Activated CD8-positive, alpha-beta T cell treated with anti-CD3 and anti-CD28 coated beads for 36 hours (primary cell): Measurements from ENCODE around the gene MRPS6. TPM values are rescaled to one million over a fixed set of nuclear protein-coding genes. Genes with fewer than 3 reads are reported as not detected.

ENCODE experiments used
- ATAC-seq: fragments of 200-7000 bp; cut with Tn5 transposase; one replicate; pipeline ENCODE4 v1.10.0; 2021; ENCODE audit warnings: mild to moderate bottlenecking, moderate library complexity
- CTCF ChIA-PET: fragments of 350-600 bp; sonication (Branson Sonifier 250); formaldehyde crosslinking; loops from one replicate; lab custom pipeline; 2021; ENCODE audit warnings: antibody characterized with exemption; lab: Charles Lee
- POLR2A ChIA-PET: fragments of 350-600 bp; sonication (Branson Sonifier 250); formaldehyde crosslinking; loops from one replicate; lab custom pipeline; 2021; ENCODE audit warnings: antibody characterized with exemption; lab: Charles Lee
- DNase-seq: peaks from one replicate; pipeline ENCODE4 v3.0.0-alpha.2; 2020
- H3K27ac Mint-ChIP-seq: one replicate; pipeline ENCODE4 v1.8.0; 2021; ENCODE audit warnings: mild to moderate bottlenecking, mixed read lengths
- H3K27me3 Mint-ChIP-seq: one replicate; pipeline ENCODE4 v1.8.0; 2021; ENCODE audit warnings: mixed read lengths
- H3K36me3 Mint-ChIP-seq: one replicate; pipeline ENCODE4 v1.8.0; 2021; ENCODE audit warnings: low read depth, mixed read lengths
- H3K4me1 Mint-ChIP-seq: one replicate; pipeline ENCODE4 v1.8.0; 2021; ENCODE audit warnings: low read depth, mixed read lengths
- H3K4me3 Mint-ChIP-seq: one replicate; pipeline ENCODE4 v1.8.0; 2021; ENCODE audit warnings: mild to moderate bottlenecking, moderate library complexity, mixed read lengths
- H3K9me3 Mint-ChIP-seq: one replicate; pipeline ENCODE4 v1.8.0; 2021; ENCODE audit warnings: mixed read lengths
- intact Hi-C: fragments of 100-400 bp; cut with micrococcal nuclease; formaldehyde crosslinking; loops from one replicate; pipeline ENCODE4 v1.10.0; 2022
- total RNA-seq, 2 experiments: library from RNA; stranded (reverse); gene quantifications; one replicate each; pipeline ENCODE4 v1.2.3, GENCODE V29; 2021
- TF ChIP-seq, protein P1 (sequence below): fragments of 200-600 bp; IDR thresholded peaks from one replicate; pipeline ENCODE4 v1.8.0; 2022; ENCODE audit warnings: antibody characterized with exemption, mild to moderate bottlenecking

The MRPS6 gene
- total RNA-seq, 2 experiments from 2014 or later = 93.9 to 95.2 TPM

DNA sequence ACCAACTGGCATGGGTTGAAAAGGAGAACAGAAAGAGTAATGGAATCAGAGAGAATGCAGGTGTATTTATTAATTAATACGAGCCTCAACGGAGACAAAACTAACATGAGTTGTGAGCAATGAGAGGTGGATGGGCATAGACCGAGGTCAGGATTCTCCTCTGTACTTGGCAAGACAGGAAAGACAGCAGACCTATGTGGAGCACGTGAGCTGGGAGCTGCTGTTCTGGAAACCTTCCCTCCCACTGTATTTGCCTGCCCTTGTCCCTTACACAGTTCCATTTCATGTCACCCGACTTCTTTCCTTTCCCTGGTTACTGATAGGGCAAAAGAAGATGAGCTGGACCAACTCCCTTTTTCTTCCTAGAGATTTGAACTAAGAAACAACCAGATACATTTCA lies 110.9 kb downstream of the MRPS6 start:
- Mint-ChIP-seq H3K9me3 (peaks cover 2% of the 10 kb centered on the region), H3K4me1 (no peaks in the 10 kb centered on the region), H3K36me3 (peaks cover under 1% of the 10 kb centered on the region), H3K27me3 (no peaks in the 10 kb centered on the region), H3K27ac (no peak overlapping the region), H3K4me3 (no peak overlapping the region)
- CTCF ChIA-PET = no interaction called here
- ATAC-seq (no peak), DNase-seq (no peak)
- intact Hi-C loops = no loop called here
- TF ChIP-seq, protein P1, sequence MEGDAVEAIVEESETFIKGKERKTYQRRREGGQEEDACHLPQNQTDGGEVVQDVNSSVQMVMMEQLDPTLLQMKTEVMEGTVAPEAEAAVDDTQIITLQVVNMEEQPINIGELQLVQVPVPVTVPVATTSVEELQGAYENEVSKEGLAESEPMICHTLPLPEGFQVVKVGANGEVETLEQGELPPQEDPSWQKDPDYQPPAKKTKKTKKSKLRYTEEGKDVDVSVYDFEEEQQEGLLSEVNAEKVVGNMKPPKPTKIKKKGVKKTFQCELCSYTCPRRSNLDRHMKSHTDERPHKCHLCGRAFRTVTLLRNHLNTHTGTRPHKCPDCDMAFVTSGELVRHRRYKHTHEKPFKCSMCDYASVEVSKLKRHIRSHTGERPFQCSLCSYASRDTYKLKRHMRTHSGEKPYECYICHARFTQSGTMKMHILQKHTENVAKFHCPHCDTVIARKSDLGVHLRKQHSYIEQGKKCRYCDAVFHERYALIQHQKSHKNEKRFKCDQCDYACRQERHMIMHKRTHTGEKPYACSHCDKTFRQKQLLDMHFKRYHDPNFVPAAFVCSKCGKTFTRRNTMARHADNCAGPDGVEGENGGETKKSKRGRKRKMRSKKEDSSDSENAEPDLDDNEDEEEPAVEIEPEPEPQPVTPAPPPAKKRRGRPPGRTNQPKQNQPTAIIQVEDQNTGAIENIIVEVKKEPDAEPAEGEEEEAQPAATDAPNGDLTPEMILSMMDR = no peak
- POLR2A ChIA-PET = interaction anchor here (0.6 kb wide), 1 partner anchor 55 kb away, joined by 3 read pairs; no protein-coding TSS in a partner anchor

DNA sequence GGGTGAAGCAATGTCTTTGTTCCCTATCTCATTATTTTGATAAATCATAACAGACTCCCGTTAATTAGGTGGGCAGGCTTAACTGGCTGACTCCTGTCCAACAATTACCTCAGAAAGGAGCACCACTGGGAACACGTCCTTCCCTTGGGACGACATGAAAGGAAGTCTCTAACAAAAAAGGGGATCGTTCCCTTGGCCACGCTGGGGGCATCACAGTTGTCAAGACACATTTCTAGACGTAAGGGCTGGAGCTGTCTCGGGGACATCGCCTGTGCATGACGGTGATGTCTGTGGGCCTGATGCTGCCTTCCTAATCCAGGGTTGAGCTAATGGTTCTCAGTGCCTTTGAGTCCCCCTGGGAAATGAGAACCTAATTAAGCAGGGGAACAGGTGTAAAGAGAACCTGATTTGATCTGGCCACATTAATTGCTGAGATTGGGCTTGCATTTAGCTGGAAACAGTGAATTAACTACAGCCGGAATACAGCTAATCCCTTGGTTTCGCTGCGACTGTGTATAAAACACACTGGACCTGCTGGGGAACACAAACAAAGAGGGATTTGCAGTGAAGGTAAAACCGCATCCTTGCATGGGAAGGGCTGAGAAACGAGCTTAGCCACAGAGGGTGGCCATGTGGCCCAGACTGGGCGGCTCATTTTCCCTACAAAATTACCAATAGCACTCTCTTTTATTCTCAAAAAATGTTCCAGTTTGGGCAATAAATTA lies 111.8 kb downstream of the MRPS6 start:
- DNase-seq (no peak), ATAC-seq (no peak)
- Mint-ChIP-seq H3K36me3 (peaks cover 5% of the 10 kb centered on the region), H3K4me1 (peaks cover 8% of the 10 kb centered on the region), H3K27me3 (no peaks in the 10 kb centered on the region), H3K27ac (no peak overlapping the region), H3K4me3 (no peak overlapping the region), H3K9me3 (peaks cover 4% of the 10 kb centered on the region)
- intact Hi-C loops = no loop called here
- POLR2A ChIA-PET = no interaction called here
- CTCF ChIA-PET = interaction anchor here (0.9 to 1.0 kb wide), 2 partner anchors 53 to 261 kb away, joined by 3 to 4 read pairs; no protein-coding TSS in a partner anchor
- TF ChIP-seq, protein P1 = no peak

DNA sequence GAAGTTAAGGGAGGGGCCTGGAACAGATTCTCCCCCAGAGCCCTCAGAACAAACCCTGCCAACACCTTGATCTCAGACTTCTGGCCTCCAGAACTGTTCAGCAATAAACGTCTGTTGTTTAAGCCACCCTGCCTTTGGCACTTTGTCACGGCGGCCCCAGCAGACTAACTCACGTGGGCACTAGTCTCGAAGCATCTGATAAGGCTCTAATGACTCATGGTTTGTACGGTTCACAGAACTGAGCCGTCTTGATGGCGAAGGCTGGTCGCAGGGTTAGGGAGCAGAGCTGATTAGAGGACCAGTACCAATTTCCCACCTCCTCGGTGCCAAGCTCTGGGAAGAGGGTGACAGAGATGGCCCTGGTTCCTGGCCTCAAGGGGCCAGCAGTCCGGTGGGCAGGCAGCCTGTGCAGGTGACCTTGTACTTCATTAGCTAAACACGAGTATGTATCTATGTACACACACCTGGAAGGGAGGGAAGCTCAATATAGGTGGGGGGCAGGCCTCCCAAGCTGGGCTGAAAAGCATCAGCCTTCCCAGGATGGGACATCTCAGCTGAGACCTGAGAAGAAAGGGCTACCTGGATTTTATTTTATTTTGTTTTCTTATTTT lies 112.8 kb downstream of the MRPS6 start:
- H3K36me3 Mint-ChIP-seq = peaks cover 7% of the 10 kb centered on the region
- intact Hi-C loops = no loop called here
- ChIA-PET CTCF (interaction anchor here (1.7 kb wide), 1 partner anchor 262 kb away, joined by 4 read pairs; no protein-coding TSS in a partner anchor), POLR2A (no interaction called here)
- no peak for ATAC-seq
- H3K9me3 Mint-ChIP-seq = peaks cover 4% of the 10 kb centered on the region
- H3K27ac Mint-ChIP-seq = no peak overlapping the region
- H3K4me3 Mint-ChIP-seq = no peak overlapping the region
- TF ChIP-seq, protein P1 = no peak
- peaks cover 18% of the 10 kb centered on the region for H3K4me1 Mint-ChIP-seq
- no peaks in the 10 kb centered on the region for H3K27me3 Mint-ChIP-seq
- no peak for DNase-seq

DNA sequence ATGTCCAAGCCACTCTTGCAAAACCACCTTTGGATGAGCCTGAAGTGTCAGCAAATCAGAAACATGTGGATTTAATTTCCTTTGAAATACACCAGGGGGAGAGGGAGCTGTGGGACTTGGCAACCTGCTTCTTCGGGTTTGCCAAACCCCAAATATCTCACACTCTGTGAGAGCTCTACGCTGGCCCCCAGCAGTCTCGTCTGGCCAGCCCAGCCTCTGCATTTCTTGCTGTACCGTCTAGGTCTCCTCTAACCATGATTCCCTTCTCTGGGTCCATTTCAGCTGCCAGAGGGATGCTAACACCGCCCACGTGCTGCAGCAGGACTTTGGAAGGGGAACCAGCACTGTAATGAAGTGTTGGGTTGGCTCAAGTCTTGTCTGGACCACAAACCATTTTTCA lies 114.6 kb downstream of the MRPS6 start:
- ChIA-PET CTCF (interaction anchor here (1.7 kb wide), 1 partner anchor 264 kb away, joined by 4 read pairs; no protein-coding TSS in a partner anchor), POLR2A (no interaction called here)
- no peak overlapping the region for H3K27ac Mint-ChIP-seq
- no peaks in the 10 kb centered on the region for H3K27me3 Mint-ChIP-seq
- DNase-seq = no peak
- TF ChIP-seq, protein P1 = no peak
- no peak for ATAC-seq
- intact Hi-C loops = no loop called here
- H3K36me3 Mint-ChIP-seq = peaks cover 10% of the 10 kb centered on the region
- H3K4me3 Mint-ChIP-seq = no peak overlapping the region
- H3K4me1 Mint-ChIP-seq = peaks cover 27% of the 10 kb centered on the region
- H3K9me3 Mint-ChIP-seq = peaks cover 4% of the 10 kb centered on the region

DNA sequence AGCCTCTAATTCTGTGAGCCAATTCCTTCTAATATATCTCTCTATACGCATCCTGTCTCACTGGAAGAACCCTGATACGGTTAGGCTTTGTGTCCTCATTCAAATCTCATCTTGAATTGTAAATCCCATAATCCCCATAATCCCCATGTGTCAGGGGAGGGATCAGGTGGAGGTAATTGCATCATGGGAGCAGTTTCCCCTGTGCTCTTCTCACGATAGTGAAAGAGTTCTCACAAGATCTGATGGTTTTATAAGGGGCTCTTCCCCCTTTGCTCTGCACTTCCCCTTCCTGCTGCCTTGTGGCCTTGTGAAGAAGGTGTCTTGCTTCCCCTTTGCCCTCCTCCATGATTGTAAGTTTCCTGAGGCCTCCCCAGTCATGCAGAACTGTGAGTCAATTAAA lies 116.1 kb downstream of the MRPS6 start:
- TF ChIP-seq, protein P1 = no peak
- H3K4me1 Mint-ChIP-seq = peaks cover 35% of the 10 kb centered on the region
- CTCF ChIA-PET = interaction anchor here (1.4 kb wide), 1 partner anchor 265 kb away, joined by 3 read pairs; no protein-coding TSS in a partner anchor
- H3K27ac Mint-ChIP-seq = peak overlapping the region; percentile 59
- no peak overlapping the region for H3K4me3 Mint-ChIP-seq
- H3K9me3 Mint-ChIP-seq = peaks cover 5% of the 10 kb centered on the region
- intact Hi-C loops = no loop called here
- ATAC-seq = no peak
- no peak for DNase-seq
- H3K27me3 Mint-ChIP-seq = no peaks in the 10 kb centered on the region
- POLR2A ChIA-PET = no interaction called here
- peaks cover 10% of the 10 kb centered on the region for H3K36me3 Mint-ChIP-seq
